GM18909 (cell line): Measurements from ENCODE around the gene PNPLA6.

ENCODE experiments used
- ATAC-seq: cut with Tn5 transposase; IDR thresholded peaks from one replicate; pipeline ENCODE4 v1.9.1; 2021; ENCODE audit warnings: mild to moderate bottlenecking; ENCODE audit not compliant: unreplicated experiment, poor library complexity

Gene PNPLA6

GRCh38 chr19:7595466-7596133 is 60.1 kb downstream of the PNPLA6 start, which contains the start of gene CAMSAP3:
Gene CAMSAP3 (plus strand): TSS chr19:7595863. CDS start chr19:7596003, 140 bp downstream.
- peak; percentile 43 for ATAC-seq

GRCh38 chr19:7596211-7596937 is 60.9 kb downstream of the PNPLA6 start:
- no peak for ATAC-seq

- ATAC-seq, result no peak
Observed at GRCh38 chr19:7597689-7598088, 62.2 kb downstream of the PNPLA6 start.

GRCh38 chr19:7598180-7598579 is 62.7 kb downstream of the PNPLA6 start:
- no peak for ATAC-seq

GRCh38 chr19:7600721-7601120 is 65.2 kb downstream of the PNPLA6 start:
- ATAC-seq, result no peak

GRCh38 chr19:7602240-7602934 is 66.9 kb downstream of the PNPLA6 start:
- no peak for ATAC-seq

GRCh38 chr19:7602935-7603497 is 67.5 kb downstream of the PNPLA6 start:
- ATAC-seq, result no peak

- ATAC-seq, result no peak
Observed at GRCh38 chr19:7603919-7604318, 68.4 kb downstream of the PNPLA6 start.

GRCh38 chr19:7605490-7606222 is 70.1 kb downstream of the PNPLA6 start:
- no peak for ATAC-seq

GRCh38 chr19:7606289-7606688 is 70.8 kb downstream of the PNPLA6 start:
- ATAC-seq, result no peak

GRCh38 chr19:7607212-7607873 is 71.8 kb downstream of the PNPLA6 start:
- ATAC-seq, result no peak

- no peak for ATAC-seq
Observed at GRCh38 chr19:7607874-7608560, 72.5 kb downstream of the PNPLA6 start.

- ATAC-seq, result no peak
Observed at GRCh38 chr19:7610491-7611240, 75.1 kb downstream of the PNPLA6 start.
